ENCODE data around the gene TNFAIP8L3.

TNFAIP8L3 gene

DNA sequence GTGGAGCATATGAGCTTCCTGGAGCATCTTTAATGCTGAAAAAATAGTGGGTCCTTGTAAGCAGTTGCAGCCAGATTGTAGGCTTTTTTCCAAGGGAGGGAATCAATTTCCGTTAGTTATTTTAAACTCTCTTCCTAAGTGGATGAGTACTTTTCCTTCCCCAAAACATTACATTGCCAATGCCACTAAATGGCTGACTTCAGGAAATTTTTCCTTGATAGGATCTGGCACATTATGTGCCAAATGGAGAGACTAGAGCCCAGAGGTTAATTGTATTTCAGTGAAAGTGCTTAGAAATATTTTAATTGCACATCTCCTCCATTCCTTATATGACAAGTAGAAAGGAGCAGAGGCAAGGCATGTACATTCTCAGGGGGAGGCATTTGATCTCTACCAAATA lies 83.5 kb downstream of the TNFAIP8L3 start:
- TF ChIP-seq, protein P1, sequence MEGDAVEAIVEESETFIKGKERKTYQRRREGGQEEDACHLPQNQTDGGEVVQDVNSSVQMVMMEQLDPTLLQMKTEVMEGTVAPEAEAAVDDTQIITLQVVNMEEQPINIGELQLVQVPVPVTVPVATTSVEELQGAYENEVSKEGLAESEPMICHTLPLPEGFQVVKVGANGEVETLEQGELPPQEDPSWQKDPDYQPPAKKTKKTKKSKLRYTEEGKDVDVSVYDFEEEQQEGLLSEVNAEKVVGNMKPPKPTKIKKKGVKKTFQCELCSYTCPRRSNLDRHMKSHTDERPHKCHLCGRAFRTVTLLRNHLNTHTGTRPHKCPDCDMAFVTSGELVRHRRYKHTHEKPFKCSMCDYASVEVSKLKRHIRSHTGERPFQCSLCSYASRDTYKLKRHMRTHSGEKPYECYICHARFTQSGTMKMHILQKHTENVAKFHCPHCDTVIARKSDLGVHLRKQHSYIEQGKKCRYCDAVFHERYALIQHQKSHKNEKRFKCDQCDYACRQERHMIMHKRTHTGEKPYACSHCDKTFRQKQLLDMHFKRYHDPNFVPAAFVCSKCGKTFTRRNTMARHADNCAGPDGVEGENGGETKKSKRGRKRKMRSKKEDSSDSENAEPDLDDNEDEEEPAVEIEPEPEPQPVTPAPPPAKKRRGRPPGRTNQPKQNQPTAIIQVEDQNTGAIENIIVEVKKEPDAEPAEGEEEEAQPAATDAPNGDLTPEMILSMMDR (IDR thresholded peaks at IDR 0.05; ENCODE audit: low read length, missing control alignments): no peak
- no peak overlapping the region for H3K4me3 ChIP-seq (replicated peaks; ENCODE audit: low read depth, low read length)
- DNase-seq (ENCODE audit: low read depth): no peak

GRCh38 chr15:51007131-51007666 lies 87.5 kb downstream of the TNFAIP8L3 start:
- TF ChIP-seq, protein P1 (IDR thresholded peaks at IDR 0.05; ENCODE audit: low read length, missing control alignments): no peak
- no peak for DNase-seq (ENCODE audit: low read depth)
- H3K4me3 ChIP-seq (replicated peaks; ENCODE audit: low read depth, low read length): no peak overlapping the region

All from fibroblast of pulmonary artery (primary cell).